ENCODE data around the gene NYNRIN. TPM values are rescaled to one million over a fixed set of nuclear protein-coding genes. Genes with fewer than 3 reads are reported as not detected.

The NYNRIN gene
- total RNA-seq, 1 experiment from 2014 or later, result 18.7 TPM

DNA sequence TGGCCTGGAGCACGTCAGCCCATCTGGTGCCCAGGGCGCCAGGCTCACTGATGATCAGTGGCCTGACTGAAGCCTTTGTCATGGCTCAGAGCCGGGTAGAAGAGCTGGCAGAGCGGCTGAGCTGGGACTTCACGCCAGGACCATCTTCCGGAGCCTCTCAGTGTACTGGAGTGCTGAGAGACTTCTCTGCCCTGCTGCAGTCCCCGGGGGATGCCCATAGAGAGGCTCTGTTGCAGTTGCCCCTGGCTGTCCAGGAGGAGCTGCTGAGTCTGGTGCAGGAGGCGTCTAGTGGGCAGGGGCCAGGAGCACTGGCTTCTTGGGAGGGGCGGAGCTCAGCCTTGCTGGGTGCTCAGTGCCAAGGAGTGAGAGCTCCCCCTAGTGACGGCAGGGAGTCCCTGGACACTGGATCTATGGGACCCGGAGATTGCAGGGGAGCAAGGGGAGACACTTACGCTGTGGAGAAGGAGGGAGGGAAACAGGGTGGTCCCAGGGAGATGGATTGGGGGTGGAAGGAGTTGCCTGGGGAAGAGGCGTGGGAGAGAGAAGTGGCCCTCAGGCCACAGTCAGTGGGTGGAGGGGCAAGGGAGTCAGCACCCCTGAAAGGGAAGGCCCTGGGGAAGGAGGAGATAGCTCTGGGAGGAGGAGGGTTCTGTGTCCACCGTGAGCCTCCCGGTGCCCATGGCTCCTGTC, 32.9 kb downstream of the NYNRIN start:
- no peak overlapping the region for H3K27ac ChIP-seq (ENCODE audit: insufficient read length, low read depth, low read length)
- H4K8ac ChIP-seq (replicated peaks; ENCODE audit: insufficient read length, low read depth, low read length), result no peak overlapping the region
- no peak overlapping the region for H2AK5ac ChIP-seq (ENCODE audit: insufficient read length, low read length)
- no peak overlapping the region for H2BK12ac ChIP-seq (ENCODE audit: insufficient read length, low read depth, low read length)
- no peak overlapping the region for H2AFZ ChIP-seq (ENCODE audit: low read length)
- no peak overlapping the region for H3K56ac ChIP-seq (ENCODE audit: insufficient read length, low read depth, low read length)
- H3K4ac ChIP-seq (ENCODE audit: low read depth, low read length), result no peak overlapping the region
- H3T11ph ChIP-seq (ENCODE audit: low read length), result no peak overlapping the region
- Mint-ChIP-seq H3K36me3 (ENCODE audit: insufficient read depth in 1 of 3, low read depth in 3 of 3) (peaks cover 0 to 25% (median 21%) of the 10 kb centered on the region in 3 experiments; a peak in 5 of 7 replicates), H3K27ac (peak overlapping the region in 2 of 3 experiments; percentile 40 to 72; a peak in 2 of 7 replicates), H3K4me3 (peak overlapping the region; percentile 75 to 85), H3K9me3 (no peaks in the 10 kb centered on the region), H3K4me1 (peaks cover 27 to 28% of the 10 kb centered on the region in 2 experiments), H3K27me3 (ENCODE audit: low read depth) (peaks cover 6% of the 10 kb centered on the region)
- DNase-seq, result peak; percentile 97
- H3K4me1 ChIP-seq (ENCODE audit: insufficient read depth, low read length), result peaks cover 3% of the 10 kb centered on the region; the same call in 1 of the 2 replicates
- TF ChIP-seq, protein P1, sequence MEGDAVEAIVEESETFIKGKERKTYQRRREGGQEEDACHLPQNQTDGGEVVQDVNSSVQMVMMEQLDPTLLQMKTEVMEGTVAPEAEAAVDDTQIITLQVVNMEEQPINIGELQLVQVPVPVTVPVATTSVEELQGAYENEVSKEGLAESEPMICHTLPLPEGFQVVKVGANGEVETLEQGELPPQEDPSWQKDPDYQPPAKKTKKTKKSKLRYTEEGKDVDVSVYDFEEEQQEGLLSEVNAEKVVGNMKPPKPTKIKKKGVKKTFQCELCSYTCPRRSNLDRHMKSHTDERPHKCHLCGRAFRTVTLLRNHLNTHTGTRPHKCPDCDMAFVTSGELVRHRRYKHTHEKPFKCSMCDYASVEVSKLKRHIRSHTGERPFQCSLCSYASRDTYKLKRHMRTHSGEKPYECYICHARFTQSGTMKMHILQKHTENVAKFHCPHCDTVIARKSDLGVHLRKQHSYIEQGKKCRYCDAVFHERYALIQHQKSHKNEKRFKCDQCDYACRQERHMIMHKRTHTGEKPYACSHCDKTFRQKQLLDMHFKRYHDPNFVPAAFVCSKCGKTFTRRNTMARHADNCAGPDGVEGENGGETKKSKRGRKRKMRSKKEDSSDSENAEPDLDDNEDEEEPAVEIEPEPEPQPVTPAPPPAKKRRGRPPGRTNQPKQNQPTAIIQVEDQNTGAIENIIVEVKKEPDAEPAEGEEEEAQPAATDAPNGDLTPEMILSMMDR (conservative IDR thresholded peaks at IDR 0.05), result peak; percentile 99
- no peak overlapping the region for H3K14ac ChIP-seq (ENCODE audit: insufficient read depth, low read length)
- H4K91ac ChIP-seq (ENCODE audit: insufficient read length, low read depth, low read length), result no peak overlapping the region
- H2BK5ac ChIP-seq (ENCODE audit: insufficient read length, low read length), result no peak overlapping the region
- no peak overlapping the region for H2BK15ac ChIP-seq (ENCODE audit: low read depth, low read length)
- no peaks in the 10 kb centered on the region for H3K79me1 ChIP-seq (ENCODE audit: insufficient read depth, low read depth, low read length, poor library complexity, severe bottlenecking)
- H2BK20ac ChIP-seq (ENCODE audit: low read depth, low read length, poor library complexity, severe bottlenecking), result no peak overlapping the region
- H3K23ac ChIP-seq (ENCODE audit: insufficient read length, low read depth, low read length), result no peak overlapping the region
- peaks cover 2% of the 10 kb centered on the region for H4K20me1 ChIP-seq (ENCODE audit: control insufficient read depth, insufficient read depth, insufficient read length)
- H4K5ac ChIP-seq (ENCODE audit: insufficient read length, low read depth, low read length), result no peak overlapping the region
- H3K9ac ChIP-seq (ENCODE audit: extremely low read depth, insufficient read length, low read length), result no peak overlapping the region
- H3K18ac ChIP-seq (ENCODE audit: insufficient read length, low read depth, low read length), result no peak overlapping the region
- peaks cover 7% of the 10 kb centered on the region for H3K23me2 ChIP-seq (ENCODE audit: insufficient read length, low read depth, low read length, poor library complexity, severe bottlenecking)
- no peak overlapping the region for H3K4me2 ChIP-seq (ENCODE audit: insufficient read depth, insufficient read length, low read length)
- no peaks in the 10 kb centered on the region for H3K27me3 ChIP-seq (ENCODE audit: insufficient read depth, low read length)
- H3K9me3 ChIP-seq (ENCODE audit: control insufficient read depth, low read depth, low read length), result no peaks in the 10 kb centered on the region
- no peaks in the 10 kb centered on the region for H3K79me2 ChIP-seq (ENCODE audit: insufficient read depth, low read length)
- no peak overlapping the region for H2BK120ac ChIP-seq (ENCODE audit: low read depth, low read length, poor library complexity, severe bottlenecking)
- whole genome bisulfite sequencing (ENCODE audit: extremely low coverage, insufficient read length, low lambda C conversion rate), result no CpG with 5 or more reads among the region's 15 CpGs
